Left cardiac atrium (tissue), 4 donors: ENCODE measurements around the gene MAPK1. TPM values are rescaled to one million over a fixed set of nuclear protein-coding genes. Genes with fewer than 3 reads are reported as not detected.
A peak's percentile ranks its signal among the peaks of the same experiment; 100 is the strongest.
"Not testable (repeated sequence)": the region's sequence is repeated elsewhere in the genome, so short reads cannot be mapped to it uniquely, and the experiment has no call there.

Source experiments
- ATAC-seq, 2 donors: fragments of 200-7000 bp; cut with Tn5 transposase; one replicate each; pipeline ENCODE4 v1.9.1; 2020; ENCODE audit warnings: mild to moderate bottlenecking in 2 of 2, moderate library complexity in 2 of 2
- DNase-seq: peaks from one replicate; pipeline ENCODE4 v3.0.0-alpha.2; 2020
- intact Hi-C, 2 donors: fragments of 100-400 bp; cut with DNase I; formaldehyde crosslinking; loops; one replicate each; pipeline versions ENCODE4 v1.14.1 to v1.15.1; 2022 to 2023
- total RNA-seq, 2 donors: library from RNA; stranded (reverse); fragmentation: NEBNext Ultra II Directional; extraction: Animal tissue kit (Norgen Biotek cat#: 25700); gene quantifications; one replicate each; pipeline ENCODE4 v1.2.1, GENCODE V29; 2021
- donor health status: DM: no; HTN: yes; CAD: no.
- donor health status: DM: no; HTN: yes; CAD: no; lungs with severe emphysema.
- donor health status: DM: yes; HTN: yes; CAD: no.
- donor health status: Dilated cardiomyopathy.

The MAPK1 gene
- total RNA-seq, 2 donors from 2014 or later: 98.3 to 104 TPM

DNA sequence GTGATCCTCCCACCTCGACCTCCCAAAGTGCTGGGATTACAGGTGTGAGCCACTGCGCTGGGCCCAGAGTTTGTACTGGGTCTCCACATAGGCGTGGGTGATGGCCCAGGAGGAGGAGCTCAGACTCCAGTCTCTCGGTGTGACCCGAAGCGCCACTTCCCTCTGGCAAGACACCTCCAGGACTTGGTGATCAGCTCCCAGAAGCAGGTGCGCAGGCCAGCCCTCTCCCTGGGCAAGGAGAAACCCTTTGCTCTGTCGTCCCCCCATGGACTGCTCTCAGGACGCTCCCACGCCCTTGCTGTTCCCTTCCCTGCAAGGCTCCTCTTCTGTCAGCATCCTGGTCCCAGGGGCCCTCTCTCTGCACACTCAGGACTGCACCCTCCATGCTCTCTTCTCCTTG, 126.4 kb downstream of the MAPK1 start:
- intact Hi-C loops: no loop called here
- ATAC-seq (no peak), DNase-seq (no peak)

DNA sequence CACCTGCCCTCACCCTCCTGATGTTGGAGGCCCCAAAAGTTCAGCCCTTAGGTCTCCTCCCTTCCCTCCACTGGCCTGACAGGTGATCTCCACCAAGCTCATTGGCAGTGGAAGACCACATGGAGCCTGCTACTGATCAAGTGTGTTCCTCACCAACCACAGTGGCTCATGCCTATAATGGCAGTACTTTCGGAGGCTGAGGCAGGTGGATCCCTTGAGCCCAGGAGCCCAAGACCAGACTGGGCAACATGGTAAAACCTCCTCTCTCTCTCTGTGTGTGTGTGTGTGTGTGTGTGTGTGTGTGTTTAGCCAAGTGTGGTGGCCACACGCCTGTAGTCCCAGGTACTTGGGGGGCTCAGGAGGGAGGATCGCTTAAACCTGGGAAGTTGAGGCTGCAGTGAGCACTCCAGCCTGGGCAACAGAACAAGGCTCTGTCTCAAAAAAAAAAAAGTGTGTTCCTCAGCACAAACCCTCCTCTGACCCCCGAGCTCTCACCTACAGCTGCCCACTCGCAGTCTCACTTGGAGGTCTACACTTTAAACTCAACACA, 127.5 kb downstream of the MAPK1 start:
- intact Hi-C loops: no loop called here
- ATAC-seq (no peak), DNase-seq (no peak)

- ATAC-seq (no peak), DNase-seq (no peak)
- intact Hi-C loops: no loop called here
Measured at GRCh38 chr22:21738966-21739365, 128.5 kb downstream of the MAPK1 start.

GRCh38 chr22:21738081-21738480, 129.4 kb downstream of the MAPK1 start:
- ATAC-seq (no peak), DNase-seq (no peak)
- intact Hi-C loops: no loop called here

GRCh38 chr22:21736948-21737347, 130.5 kb downstream of the MAPK1 start:
- ATAC-seq (no peak), DNase-seq (no peak)
- intact Hi-C loops: no loop called here

DNA sequence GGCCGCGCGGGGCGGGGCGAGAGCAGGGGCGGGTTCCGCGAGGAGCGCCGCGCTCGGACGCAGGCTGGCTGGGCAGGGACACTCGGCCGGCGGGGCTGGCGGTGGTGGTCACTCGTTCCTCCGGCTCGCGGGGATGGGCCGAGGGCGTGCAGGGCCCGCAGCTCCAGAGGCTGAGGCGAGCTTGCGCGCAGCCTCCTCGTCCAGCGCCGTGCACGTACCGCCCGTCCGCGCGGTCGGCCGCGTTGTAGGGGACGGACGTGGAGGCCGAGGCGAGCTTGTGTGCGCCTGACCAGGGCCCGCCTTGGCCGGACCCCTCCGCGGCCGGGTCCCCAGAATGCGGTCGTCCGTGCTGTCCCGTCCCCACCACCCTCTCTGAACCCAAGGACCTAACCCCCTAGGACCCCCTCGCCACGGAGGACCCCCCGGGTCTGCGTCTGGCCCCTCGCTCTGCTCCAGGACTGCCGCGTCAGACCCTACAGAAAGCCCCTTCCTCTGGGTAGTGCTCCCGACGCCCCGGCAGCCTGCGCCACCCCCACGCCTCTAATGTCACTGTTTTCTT, 131.3 kb downstream of the MAPK1 start:
- DNase-seq (no peak), ATAC-seq (no peak)
- intact Hi-C loops: no loop called here

GRCh38 chr22:21735200-21736083, 132.0 kb downstream of the MAPK1 start, which contains the start of gene YPEL1:
YPEL1 (minus strand) TSS chr22:21735794; CDS start chr22:21710744, 25,050 bp downstream.
- ATAC-seq (peak; percentile 98 to 99), DNase-seq (peak; percentile 98)
- intact Hi-C loops: no loop called here

GRCh38 chr22:21734540-21735199, 132.8 kb downstream of the MAPK1 start:
- DNase-seq (no peak), ATAC-seq (no peak)
- intact Hi-C loops: no loop called here

DNA sequence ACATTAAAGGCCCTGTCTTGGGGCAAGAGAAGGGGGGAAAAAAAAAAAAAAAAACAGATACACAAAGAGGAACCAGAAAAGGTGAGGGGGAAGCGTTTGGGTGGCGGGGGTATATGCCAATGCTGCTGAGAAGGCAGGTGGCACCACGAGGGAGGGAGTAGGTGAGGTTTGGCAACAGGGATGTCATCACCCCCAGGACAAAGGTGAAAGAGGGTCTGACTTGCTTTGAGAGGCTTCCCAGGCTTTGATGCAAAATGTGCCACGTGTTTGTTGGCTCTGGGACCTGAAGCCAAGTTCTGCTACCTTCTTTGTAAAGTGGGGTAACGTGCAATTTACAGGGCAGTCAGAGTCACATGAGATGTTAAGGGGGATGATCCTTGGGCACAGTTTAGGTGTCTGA, 135.9 kb downstream of the MAPK1 start:
- no peak for ATAC-seq
- intact Hi-C loops: no loop called here
- DNase-seq: no peak

GRCh38 chr22:21730535-21731308, 136.7 kb downstream of the MAPK1 start:
- DNase-seq (no peak), ATAC-seq (no peak)
- intact Hi-C loops: no loop called here

- ATAC-seq, intact Hi-C loops, DNase-seq: not testable (repeated sequence)
Measured at GRCh38 chr22:21729184-21729583, 138.3 kb downstream of the MAPK1 start.

DNA sequence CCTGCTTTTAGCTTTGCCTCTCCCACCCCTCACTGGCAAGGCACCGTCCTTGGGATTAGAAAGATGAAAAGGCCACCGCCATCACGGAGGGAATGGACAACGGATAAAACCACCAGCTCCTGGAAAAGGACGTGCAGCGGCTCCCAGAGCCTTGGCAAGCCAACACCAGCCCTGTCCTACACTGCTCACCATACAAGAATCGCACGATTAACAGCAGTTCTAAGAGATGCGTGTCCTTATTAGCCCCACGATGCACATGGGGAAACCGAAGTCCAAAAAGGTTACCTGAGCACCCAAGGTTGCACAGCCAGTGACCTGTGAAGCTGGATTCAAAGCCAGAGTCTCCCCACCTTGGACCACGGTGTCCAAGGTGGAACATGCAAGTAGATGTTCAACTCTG, 139.2 kb downstream of the MAPK1 start:
- ATAC-seq (no peak), DNase-seq (no peak)
- intact Hi-C loops: no loop called here

- intact Hi-C loops: no loop called here
- DNase-seq (no peak), ATAC-seq (no peak)
Measured at GRCh38 chr22:21727768-21728167, 139.7 kb downstream of the MAPK1 start.

DNA sequence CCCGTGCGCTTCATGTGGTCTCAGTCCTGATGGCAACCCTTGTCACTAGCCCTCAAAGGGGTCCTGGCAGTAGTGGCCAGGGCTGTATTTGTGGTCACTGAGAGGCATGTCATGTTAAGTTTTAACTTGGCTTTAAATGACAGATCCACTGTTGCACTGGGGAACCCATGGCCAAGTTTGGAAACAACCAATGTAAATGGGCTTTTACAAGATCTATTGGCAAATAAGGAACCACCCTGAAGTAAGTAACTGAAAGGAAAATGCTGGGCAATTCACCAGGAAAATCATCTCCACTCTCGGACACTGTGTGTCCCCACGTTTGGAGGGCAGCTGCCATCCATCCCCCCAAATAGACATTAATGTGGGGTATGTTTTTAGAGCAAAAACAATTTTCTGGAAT, 140.3 kb downstream of the MAPK1 start:
- DNase-seq (no peak), ATAC-seq (no peak)
- intact Hi-C loops: no loop called here

GRCh38 chr22:21726650-21727049, 140.8 kb downstream of the MAPK1 start:
- intact Hi-C loops: no loop called here
- DNase-seq (no peak), ATAC-seq (no peak)

GRCh38 chr22:21725956-21726649, 141.3 kb downstream of the MAPK1 start:
- intact Hi-C loops: no loop called here
- no peak for DNase-seq
- no peak for ATAC-seq

DNA sequence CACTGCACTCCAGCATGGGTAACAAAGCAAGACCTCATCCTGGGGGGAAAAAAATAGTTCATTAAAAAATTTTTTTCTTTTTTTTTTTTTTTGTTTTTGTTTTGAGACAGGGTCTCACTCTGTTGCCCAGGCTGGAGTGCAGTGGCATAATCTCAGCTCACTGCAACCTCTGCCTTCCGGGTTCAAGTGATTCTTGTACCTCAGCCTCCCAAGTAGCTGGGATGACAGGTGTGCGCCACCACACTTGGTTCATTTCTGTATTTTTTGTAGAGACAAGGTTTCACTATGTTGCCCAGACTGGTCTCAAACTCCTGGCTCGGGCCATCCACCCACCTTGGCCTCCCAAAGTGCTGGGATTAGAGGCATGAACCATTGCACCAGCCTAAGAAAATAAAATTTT, 142.9 kb downstream of the MAPK1 start:
- intact Hi-C loops, DNase-seq, ATAC-seq: not testable (repeated sequence)

DNA sequence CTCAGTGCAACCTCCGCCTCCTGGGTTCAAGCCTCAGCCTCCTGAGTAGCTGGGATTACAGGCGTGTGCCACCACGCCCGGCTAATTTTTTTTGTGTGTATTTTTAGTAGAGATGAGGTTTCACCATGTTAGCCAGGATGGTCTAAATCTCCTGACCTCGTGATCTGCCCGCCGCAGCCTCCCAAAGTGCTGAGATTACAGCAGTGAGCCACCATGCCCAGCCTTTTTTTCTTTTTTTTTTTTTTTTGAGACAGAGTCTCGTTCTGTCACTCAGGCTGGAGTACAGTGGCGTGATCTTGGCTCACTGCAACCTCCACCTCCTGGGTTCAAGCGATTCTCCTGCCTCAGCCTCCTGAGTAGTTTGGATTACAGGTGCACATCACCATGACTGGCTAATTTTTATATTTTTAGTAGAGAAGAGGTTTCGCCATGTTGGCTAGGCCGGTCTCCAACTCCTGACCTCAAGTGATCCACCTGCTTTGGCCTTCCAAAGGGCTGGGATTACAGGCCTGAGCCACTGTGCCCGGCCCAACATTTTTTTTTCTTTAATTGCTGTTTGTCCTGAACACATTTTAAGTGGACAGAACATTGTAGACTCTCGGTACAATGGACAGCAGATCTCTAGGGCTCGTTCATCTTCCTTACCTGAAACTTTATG, 146.1 kb downstream of the MAPK1 start:
- ATAC-seq, DNase-seq, intact Hi-C loops: not testable (repeated sequence)
